ENCODE data around the gene KRTAP12-1. TPM values are rescaled to one million over a fixed set of nuclear protein-coding genes. Genes with fewer than 3 reads are reported as not detected.

KRTAP12-1 gene
- total and polyA plus RNA-seq, 2 of the 8 experiments (the other 6 are each of a cell fraction or from before 2014, with no cell fraction given) = 0.50 to 0.73 TPM

- TF ChIP-seq CHD7 (IDR thresholded peaks at IDR 0.05; ENCODE audit: insufficient replicate concordance, low read length) = no peak
- no peak for TF ChIP-seq MAFK (IDR thresholded peaks at IDR 0.05; ENCODE audit: low read depth, low read length)
These were observed 38.1 kb downstream of the KRTAP12-1 start (continued) for GRCh38 chr21:44643741-44644310.

All from H1 (cell line).